HG03460 (cell line): ENCODE data around the gene FGL2.
"Not testable (repeated sequence)": the region's sequence is repeated elsewhere in the genome, so short reads cannot be mapped to it uniquely, and the experiment has no call there.

Source experiments
- ATAC-seq: cut with Tn5 transposase; IDR thresholded peaks from one replicate; pipeline ENCODE4 v1.9.1; 2021; ENCODE audit not compliant: unreplicated experiment

FGL2 gene

GRCh38 chr7:77217474-77218185, 18.0 kb upstream of the FGL2 start:
- ATAC-seq, result no peak

GRCh38 chr7:77216181-77216845, 16.7 kb upstream of the FGL2 start:
- no peak for ATAC-seq

GRCh38 chr7:77209479-77210139, 10.0 kb upstream of the FGL2 start:
- no peak for ATAC-seq

- no peak for ATAC-seq
Measured at GRCh38 chr7:77208416-77208815, 8.8 kb upstream of the FGL2 start.

- ATAC-seq, result no peak
Measured at GRCh38 chr7:77205706-77206105, 6.1 kb upstream of the FGL2 start.

- ATAC-seq, result peak; percentile 92
Measured at GRCh38 chr7:77202481-77202976, 2.9 kb upstream of the FGL2 start.

- no peak for ATAC-seq
Measured at GRCh38 chr7:77200542-77200941, 923 bp upstream of the FGL2 start.

- ATAC-seq, result no peak
Measured at GRCh38 chr7:77197141-77197540, 2.5 kb downstream of the FGL2 start.

GRCh38 chr7:77188731-77189437, 10.7 kb downstream of the FGL2 start:
- ATAC-seq, result no peak

GRCh38 chr7:77185866-77186265, 13.8 kb downstream of the FGL2 start:
- ATAC-seq, result no peak

- no peak for ATAC-seq
Measured at GRCh38 chr7:77184990-77185389, 14.6 kb downstream of the FGL2 start.

- ATAC-seq, result no peak
Measured at GRCh38 chr7:77184463-77184862, 15.2 kb downstream of the FGL2 start.

- no peak for ATAC-seq
Measured at GRCh38 chr7:77182261-77182660, 17.4 kb downstream of the FGL2 start.

GRCh38 chr7:77181734-77182133, 17.9 kb downstream of the FGL2 start:
- ATAC-seq, result no peak

GRCh38 chr7:77181015-77181595, 18.5 kb downstream of the FGL2 start:
- ATAC-seq, result no peak

- ATAC-seq, result not testable (repeated sequence)
Measured at GRCh38 chr7:77178024-77178423, 21.6 kb downstream of the FGL2 start.

- not testable (repeated sequence) for ATAC-seq
Measured at GRCh38 chr7:77177321-77177904, 22.2 kb downstream of the FGL2 start.

GRCh38 chr7:77175274-77175800, 24.3 kb downstream of the FGL2 start:
- peak; percentile 71 for ATAC-seq

GRCh38 chr7:77174418-77174817, 25.2 kb downstream of the FGL2 start:
- not testable (repeated sequence) for ATAC-seq

GRCh38 chr7:77172437-77173172, 27.0 kb downstream of the FGL2 start:
- not testable (repeated sequence) for ATAC-seq
